Mucosa of stomach (tissue), 1 donor: ENCODE results near the gene FRS3.

Experiments
- H3K27me3 ChIP-seq: one replicate; pipeline ENCODE4 v1.7.0; 2013; ENCODE audit warnings: mild to moderate bottlenecking, low read length; ENCODE audit not compliant: control insufficient read depth, insufficient read depth
- H3K36me3 ChIP-seq: one replicate; pipeline ENCODE4 v1.7.0; 2013; ENCODE audit warnings: low read length; ENCODE audit not compliant: control insufficient read depth, insufficient read depth
- H3K4me1 ChIP-seq: one replicate; pipeline ENCODE4 v1.7.0; 2013; ENCODE audit warnings: mild to moderate bottlenecking, low read length; ENCODE audit not compliant: control insufficient read depth, insufficient read depth
- H3K4me3 ChIP-seq: one replicate; pipeline ENCODE4 v1.7.0; 2013; ENCODE audit warnings: low read length
- H3K9ac ChIP-seq: one replicate; pipeline ENCODE4 v1.7.0; 2013; ENCODE audit warnings: mild to moderate bottlenecking, low read length, moderate library complexity
- H3K9me3 ChIP-seq: one replicate; pipeline ENCODE4 v1.7.0; 2013; ENCODE audit warnings: mild to moderate bottlenecking, low read length, moderate library complexity; ENCODE audit not compliant: control insufficient read depth
- donor health status: Pancreatic carcinoma.

The FRS3 gene

GRCh38 chr6:41779788-41780550, at the start of gene FRS3:
FRS3 (minus strand) TSS chr6:41779900; CDS start chr6:41776987, 2,913 bp downstream.
- no peaks in the 10 kb centered on the region for H3K27me3 ChIP-seq
- no peaks in the 10 kb centered on the region for H3K9me3 ChIP-seq
- peaks cover 55% of the 10 kb centered on the region for H3K4me1 ChIP-seq
- peak within 1 kb of the TSS; percentile 73 for H3K9ac ChIP-seq
- peaks cover 4% of the 10 kb centered on the region for H3K36me3 ChIP-seq
- H3K4me3 ChIP-seq, result peak within 1 kb of the TSS; percentile 73

- Histone ChIP-seq H3K4me1 (peaks cover 21% of the 10 kb centered on the region), H3K4me3 (no peak overlapping the region), H3K27me3 (no peaks in the 10 kb centered on the region), H3K9ac (no peak overlapping the region), H3K36me3 (no peaks in the 10 kb centered on the region), H3K9me3 (no peaks in the 10 kb centered on the region)
Observed at GRCh38 chr6:41826343-41827022, 46.8 kb upstream of the FRS3 start.

- Histone ChIP-seq H3K4me3 (no peak overlapping the region), H3K9me3 (no peaks in the 10 kb centered on the region), H3K9ac (peak overlapping the region; percentile 5), H3K36me3 (no peaks in the 10 kb centered on the region), H3K27me3 (no peaks in the 10 kb centered on the region), H3K4me1 (peaks cover 21% of the 10 kb centered on the region)
Observed at GRCh38 chr6:41824571-41825569, 45.2 kb upstream of the FRS3 start.

GRCh38 chr6:41823178-41823577, 43.5 kb upstream of the FRS3 start:
- H3K9me3 ChIP-seq, result no peaks in the 10 kb centered on the region
- no peak overlapping the region for H3K9ac ChIP-seq
- peaks cover 21% of the 10 kb centered on the region for H3K4me1 ChIP-seq
- no peaks in the 10 kb centered on the region for H3K36me3 ChIP-seq
- H3K27me3 ChIP-seq, result no peaks in the 10 kb centered on the region
- no peak overlapping the region for H3K4me3 ChIP-seq

GRCh38 chr6:41822021-41822420, 42.3 kb upstream of the FRS3 start:
- Histone ChIP-seq H3K4me1 (peaks cover 21% of the 10 kb centered on the region), H3K4me3 (no peak overlapping the region), H3K9ac (no peak overlapping the region), H3K36me3 (no peaks in the 10 kb centered on the region), H3K9me3 (no peaks in the 10 kb centered on the region), H3K27me3 (no peaks in the 10 kb centered on the region)

- Histone ChIP-seq H3K9me3 (no peaks in the 10 kb centered on the region), H3K9ac (no peak overlapping the region), H3K36me3 (no peaks in the 10 kb centered on the region)
Observed at GRCh38 chr6:41821266-41821665, 41.6 kb upstream of the FRS3 start.

GRCh38 chr6:41818271-41819054, 38.8 kb upstream of the FRS3 start:
- Histone ChIP-seq H3K4me3 (no peak overlapping the region), H3K27me3 (no peaks in the 10 kb centered on the region), H3K36me3 (no peaks in the 10 kb centered on the region), H3K9me3 (no peaks in the 10 kb centered on the region), H3K4me1 (peaks cover 1% of the 10 kb centered on the region), H3K9ac (no peak overlapping the region)

More at GRCh38 chr6:41821266-41821665, 41.6 kb upstream of the FRS3 start:
- H3K4me3 ChIP-seq, result no peak overlapping the region
- H3K4me1 ChIP-seq, result peaks cover 21% of the 10 kb centered on the region
- H3K27me3 ChIP-seq, result no peaks in the 10 kb centered on the region

- Histone ChIP-seq H3K27me3 (no peaks in the 10 kb centered on the region), H3K9ac (no peak overlapping the region)
Observed at GRCh38 chr6:41815587-41815986, 35.9 kb upstream of the FRS3 start.

GRCh38 chr6:41814629-41815028, 34.9 kb upstream of the FRS3 start:
- no peak overlapping the region for H3K9ac ChIP-seq
- H3K27me3 ChIP-seq, result no peaks in the 10 kb centered on the region
- H3K9me3 ChIP-seq, result no peaks in the 10 kb centered on the region
- no peak overlapping the region for H3K4me3 ChIP-seq
- H3K4me1 ChIP-seq, result no peaks in the 10 kb centered on the region
- H3K36me3 ChIP-seq, result no peaks in the 10 kb centered on the region

More at GRCh38 chr6:41815587-41815986, 35.9 kb upstream of the FRS3 start:
- H3K36me3 ChIP-seq, result no peaks in the 10 kb centered on the region
- H3K4me3 ChIP-seq, result no peak overlapping the region
- no peaks in the 10 kb centered on the region for H3K4me1 ChIP-seq
- no peaks in the 10 kb centered on the region for H3K9me3 ChIP-seq

GRCh38 chr6:41813956-41814355, 34.3 kb upstream of the FRS3 start:
- no peaks in the 10 kb centered on the region for H3K9me3 ChIP-seq
- no peaks in the 10 kb centered on the region for H3K4me1 ChIP-seq
- H3K4me3 ChIP-seq, result no peak overlapping the region
- H3K27me3 ChIP-seq, result no peaks in the 10 kb centered on the region
- H3K9ac ChIP-seq, result no peak overlapping the region
- no peaks in the 10 kb centered on the region for H3K36me3 ChIP-seq

- H3K9ac ChIP-seq, result no peak overlapping the region
Observed at GRCh38 chr6:41813469-41813868, 33.8 kb upstream of the FRS3 start.

More at GRCh38 chr6:41813469-41813868, 33.8 kb upstream of the FRS3 start:
- Histone ChIP-seq H3K36me3 (no peaks in the 10 kb centered on the region), H3K4me3 (no peak overlapping the region), H3K27me3 (no peaks in the 10 kb centered on the region), H3K4me1 (no peaks in the 10 kb centered on the region), H3K9me3 (no peaks in the 10 kb centered on the region)
